DOHH2 (cell line): Measurements from ENCODE around the gene ING2.

Experiments used
- H3F3A ChIP-seq: fragments of 200-600 bp; sonication (generic), shearing (Covaris generic); 2 replicates; pipeline ENCODE4 v1.6.0; 2016; ENCODE audit warnings: antibody characterized with exemption, mild to moderate bottlenecking; ENCODE audit not compliant: control insufficient read depth, insufficient read depth
- H3K27ac ChIP-seq: fragments of 200-600 bp; sonication (generic); 2 replicates; pipeline ENCODE4 v1.5.1; 2014; ENCODE audit warnings: low read depth, mild to moderate bottlenecking, low read length, moderate library complexity
- H3K27me3 ChIP-seq: fragments of 200-600 bp; sonication (generic); 2 replicates; pipeline ENCODE4 v1.6.1; 2014; ENCODE audit warnings: mild to moderate bottlenecking, low read length, mixed read lengths; ENCODE audit not compliant: control insufficient read depth
- H3K36me3 ChIP-seq: fragments of 200-600 bp; sonication (generic); 2 replicates; pipeline ENCODE4 v1.6.1; 2014; ENCODE audit warnings: mild to moderate bottlenecking, low read length, moderate library complexity, mixed read lengths; ENCODE audit not compliant: control insufficient read depth
- H3K4me1 ChIP-seq: fragments of 200-600 bp; sonication (generic); 2 replicates; pipeline ENCODE4 v1.6.1; 2014; ENCODE audit warnings: mild to moderate bottlenecking, low read length, mixed read lengths; ENCODE audit not compliant: control insufficient read depth
- H3K4me2 ChIP-seq: fragments of 200-600 bp; sonication (generic); 2 replicates; pipeline ENCODE4 v1.6.0; 2014; ENCODE audit warnings: mild to moderate bottlenecking, low read length, moderate library complexity
- H3K4me3 ChIP-seq: fragments of 200-600 bp; sonication (generic); 2 replicates; pipeline ENCODE4 v1.5.1; 2014; ENCODE audit warnings: mild to moderate bottlenecking, low read length, mixed read lengths
- H3K79me2 ChIP-seq: fragments of 200-600 bp; sonication (generic); 2 replicates; pipeline ENCODE4 v1.6.1; 2014; ENCODE audit warnings: mild to moderate bottlenecking, low read length, mixed read lengths; ENCODE audit not compliant: control insufficient read depth
- H3K9me2 ChIP-seq: fragments of 200-600 bp; sonication (generic); replicated peaks from 2 replicates; pipeline ENCODE4 v1.6.1; 2014; ENCODE audit warnings: mild to moderate bottlenecking, low read length, mixed read lengths; ENCODE audit not compliant: control insufficient read depth
- H3K9me3 ChIP-seq: fragments of 200-600 bp; sonication (generic); 2 replicates; pipeline ENCODE4 v1.6.1; 2014; ENCODE audit warnings: antibody characterized with exemption, low read length, mixed read lengths; ENCODE audit not compliant: control insufficient read depth, insufficient read depth
- H4K20me1 ChIP-seq: fragments of 200-600 bp; sonication (generic); 2 replicates; pipeline ENCODE4 v1.6.0; 2014; ENCODE audit warnings: low read depth, mild to moderate bottlenecking, antibody characterized with exemption, low read length, moderate library complexity; ENCODE audit not compliant: control insufficient read depth, insufficient read depth
- CTCF ChIP-seq: fragments of 200-600 bp; sonication (generic); IDR thresholded peaks from one replicate; pipeline ENCODE4 v1.5.1; 2014; ENCODE audit warnings: antibody characterized with exemption, mild to moderate bottlenecking, low read depth, low read length; ENCODE audit not compliant: poor library complexity, severe bottlenecking
- EZH2phosphoT487 ChIP-seq: fragments of 200-600 bp; sonication (generic); IDR thresholded peaks from 2 replicates; pipeline ENCODE4 v1.6.1; 2017; ENCODE audit warnings: borderline replicate concordance, mild to moderate bottlenecking, antibody characterized with exemption, low read length, moderate library complexity, mixed read lengths

The ING2 gene

GRCh38 chr4:183506389-183506735 lies 1.5 kb downstream of the ING2 start:
- Histone ChIP-seq H3K4me3 (peak overlapping the region; percentile 90), H3K36me3 (peaks cover 22% of the 10 kb centered on the region), H3K9me3 (no peaks in the 10 kb centered on the region), H3K9me2 (no peaks in the 10 kb centered on the region), H3F3A (peaks cover 5% of the 10 kb centered on the region; the same call in 1 of the 2 replicates), H3K27ac (peak overlapping the region; percentile 83), H3K4me1 (peaks cover 19% of the 10 kb centered on the region), H4K20me1 (peaks cover 19% of the 10 kb centered on the region), H3K27me3 (no peaks in the 10 kb centered on the region), H3K79me2 (peaks cover 69% of the 10 kb centered on the region), H3K4me2 (peak overlapping the region; percentile 94)
- TF ChIP-seq EZH2phosphoT487 (no peak), CTCF (no peak)

- no peak overlapping the region for H3K4me2 ChIP-seq
- H3K4me1 ChIP-seq = peaks cover 9% of the 10 kb centered on the region
- H3K27ac ChIP-seq = no peak overlapping the region
- peaks cover 58% of the 10 kb centered on the region for H3K79me2 ChIP-seq
- no peaks in the 10 kb centered on the region for H3K9me3 ChIP-seq
- no peaks in the 10 kb centered on the region for H3K27me3 ChIP-seq
- peaks cover 36% of the 10 kb centered on the region for H3K36me3 ChIP-seq
- no peak for TF ChIP-seq CTCF
- no peak for TF ChIP-seq EZH2phosphoT487
- no peaks in the 10 kb centered on the region for H3K9me2 ChIP-seq
- no peak overlapping the region for H3K4me3 ChIP-seq
- H3F3A ChIP-seq = peaks cover 5% of the 10 kb centered on the region; the same call in 1 of the 2 replicates
- H4K20me1 ChIP-seq = peaks cover 19% of the 10 kb centered on the region
Observed at GRCh38 chr4:183507925-183508696, 3.3 kb downstream of the ING2 start.

GRCh38 chr4:183508697-183509335 lies 4.0 kb downstream of the ING2 start:
- no peak for TF ChIP-seq CTCF
- TF ChIP-seq EZH2phosphoT487 = no peak
- no peak overlapping the region for H3K27ac ChIP-seq
- H3K4me1 ChIP-seq = peaks cover 7% of the 10 kb centered on the region
- no peak overlapping the region for H3K4me2 ChIP-seq
- H3K79me2 ChIP-seq = peaks cover 51% of the 10 kb centered on the region
- no peaks in the 10 kb centered on the region for H3K9me3 ChIP-seq
- no peaks in the 10 kb centered on the region for H3K9me2 ChIP-seq
- no peak overlapping the region for H3K4me3 ChIP-seq
- H3F3A ChIP-seq = 0 out of 2 replicates have a peak, but pooled peaks cover 1% of the 10 kb centered on the region
- no peaks in the 10 kb centered on the region for H3K27me3 ChIP-seq
- H3K36me3 ChIP-seq = peaks cover 36% of the 10 kb centered on the region
- H4K20me1 ChIP-seq = peaks cover 19% of the 10 kb centered on the region
